ENCODE measurements around the gene PDZD7.

PDZD7 gene

GRCh38 chr10:100989088-100989487 is 41.8 kb downstream of the PDZD7 start:
- peaks cover 66% of the 10 kb centered on the region for H3K36me3 ChIP-seq (ENCODE audit: insufficient read depth, insufficient read length, low read length)

GRCh38 chr10:100988166-100988565 is 42.8 kb downstream of the PDZD7 start:
- H3K9me3 ChIP-seq (ENCODE audit: insufficient read depth, low read length) = no peaks in the 10 kb centered on the region
- TF ChIP-seq SUZ12 (IDR thresholded peaks at IDR 0.05; ENCODE audit: extremely low read depth, insufficient read depth, insufficient read length) (no peak), ZNF274 (IDR thresholded peaks at IDR 0.05; ENCODE audit: low read depth, low read length) (no peak), YY1 (IDR thresholded peaks at IDR 0.05; ENCODE audit: insufficient read depth, insufficient read length) (no peak)
- no peak for DNase-seq (ENCODE audit: low read depth, low spot score)
- H3K4me1 ChIP-seq (ENCODE audit: insufficient read depth, insufficient read length) = peaks cover 6% of the 10 kb centered on the region
- H3K4me3 ChIP-seq (ENCODE audit: insufficient read length, low read depth) = peak overlapping the region; percentile 97
- peak overlapping the region; percentile 98 for H3K9ac ChIP-seq (ENCODE audit: insufficient read length, low read depth)
- H3K27me3 ChIP-seq (ENCODE audit: insufficient read depth, insufficient read length) = no peaks in the 10 kb centered on the region
- peaks cover 61% of the 10 kb centered on the region for H3K36me3 ChIP-seq (ENCODE audit: insufficient read depth, insufficient read length, low read length)

More at GRCh38 chr10:100989088-100989487, 41.8 kb downstream of the PDZD7 start:
- Histone ChIP-seq H3K27me3 (ENCODE audit: insufficient read depth, insufficient read length) (no peaks in the 10 kb centered on the region), H3K9ac (ENCODE audit: insufficient read length, low read depth) (peak overlapping the region; percentile 8), H3K4me1 (ENCODE audit: insufficient read depth, insufficient read length) (peaks cover 6% of the 10 kb centered on the region), H3K9me3 (ENCODE audit: insufficient read depth, low read length) (no peaks in the 10 kb centered on the region), H3K4me3 (ENCODE audit: insufficient read length, low read depth) (no peak overlapping the region)
- DNase-seq (ENCODE audit: low read depth, low spot score) = no peak
- TF ChIP-seq YY1 (IDR thresholded peaks at IDR 0.05; ENCODE audit: insufficient read depth, insufficient read length) = no peak
- no peak for TF ChIP-seq ZNF274 (IDR thresholded peaks at IDR 0.05; ENCODE audit: low read depth, low read length)
- TF ChIP-seq SUZ12 (IDR thresholded peaks at IDR 0.05; ENCODE audit: extremely low read depth, insufficient read depth, insufficient read length) = no peak

- DNase-seq (ENCODE audit: low read depth, low spot score) = no peak
- no peak for TF ChIP-seq SUZ12 (IDR thresholded peaks at IDR 0.05; ENCODE audit: extremely low read depth, insufficient read depth, insufficient read length)
- no peak for TF ChIP-seq YY1 (IDR thresholded peaks at IDR 0.05; ENCODE audit: insufficient read depth, insufficient read length)
- TF ChIP-seq ZNF274 (IDR thresholded peaks at IDR 0.05; ENCODE audit: low read depth, low read length) = no peak
- H3K27me3 ChIP-seq (ENCODE audit: insufficient read depth, insufficient read length) = no peaks in the 10 kb centered on the region
- H3K9ac ChIP-seq (ENCODE audit: insufficient read length, low read depth) = peak overlapping the region; percentile 98
- peaks cover 6% of the 10 kb centered on the region for H3K4me1 ChIP-seq (ENCODE audit: insufficient read depth, insufficient read length)
- H3K9me3 ChIP-seq (ENCODE audit: insufficient read depth, low read length) = no peaks in the 10 kb centered on the region
- peaks cover 60% of the 10 kb centered on the region for H3K36me3 ChIP-seq (ENCODE audit: insufficient read depth, insufficient read length, low read length)
- peak overlapping the region; percentile 97 for H3K4me3 ChIP-seq (ENCODE audit: insufficient read length, low read depth)
Observed at GRCh38 chr10:100987685-100988049, 43.3 kb downstream of the PDZD7 start.

GRCh38 chr10:100986952-100987684 is 43.8 kb downstream of the PDZD7 start, which contains the start of the genes MRPL43 and TWNK:
Gene MRPL43, minus strand, starts transcription at chr10:100987497. Its CDS starts 54 bp downstream, at chr10:100987443.
Gene TWNK, plus strand, starts transcription at chr10:100987543. Its CDS starts 668 bp downstream, at chr10:100988211.
- peak; percentile 66 for DNase-seq (ENCODE audit: low read depth, low spot score)
- H3K9me3 ChIP-seq (ENCODE audit: insufficient read depth, low read length) = no peaks in the 10 kb centered on the region
- peaks cover 57% of the 10 kb centered on the region for H3K36me3 ChIP-seq (ENCODE audit: insufficient read depth, insufficient read length, low read length)

GRCh38 chr10:100986623-100986951 is 44.3 kb downstream of the PDZD7 start:
- Histone ChIP-seq H3K9me3 (ENCODE audit: insufficient read depth, low read length) (no peaks in the 10 kb centered on the region), H3K27me3 (ENCODE audit: insufficient read depth, insufficient read length) (no peaks in the 10 kb centered on the region), H3K4me1 (ENCODE audit: insufficient read depth, insufficient read length) (peaks cover 6% of the 10 kb centered on the region), H3K9ac (ENCODE audit: insufficient read length, low read depth) (peak overlapping the region; percentile 98), H3K4me3 (ENCODE audit: insufficient read length, low read depth) (peak overlapping the region; percentile 97), H3K36me3 (ENCODE audit: insufficient read depth, insufficient read length, low read length) (peaks cover 61% of the 10 kb centered on the region)
- no peak for TF ChIP-seq YY1 (IDR thresholded peaks at IDR 0.05; ENCODE audit: insufficient read depth, insufficient read length)
- TF ChIP-seq SUZ12 (IDR thresholded peaks at IDR 0.05; ENCODE audit: extremely low read depth, insufficient read depth, insufficient read length) = no peak
- TF ChIP-seq ZNF274 (IDR thresholded peaks at IDR 0.05; ENCODE audit: low read depth, low read length) = no peak
- DNase-seq (ENCODE audit: low read depth, low spot score) = no peak

More at GRCh38 chr10:100986952-100987684, 43.8 kb downstream of the PDZD7 start, which contains the start of the genes MRPL43 and TWNK:
- TF ChIP-seq SUZ12 (IDR thresholded peaks at IDR 0.05; ENCODE audit: extremely low read depth, insufficient read depth, insufficient read length) (no peak), YY1 (IDR thresholded peaks at IDR 0.05; ENCODE audit: insufficient read depth, insufficient read length) (no peak), ZNF274 (IDR thresholded peaks at IDR 0.05; ENCODE audit: low read depth, low read length) (no peak)
- H3K27me3 ChIP-seq (ENCODE audit: insufficient read depth, insufficient read length) = no peaks in the 10 kb centered on the region
- H3K9ac ChIP-seq (ENCODE audit: insufficient read length, low read depth) = peak within 1 kb of the TSS; percentile 98
- peak within 1 kb of the TSS; percentile 97 for H3K4me3 ChIP-seq (ENCODE audit: insufficient read length, low read depth)
- H3K4me1 ChIP-seq (ENCODE audit: insufficient read depth, insufficient read length) = peaks cover 6% of the 10 kb centered on the region

- peaks cover 6% of the 10 kb centered on the region for H3K4me1 ChIP-seq (ENCODE audit: insufficient read depth, insufficient read length)
- no peak overlapping the region for H3K9ac ChIP-seq (ENCODE audit: insufficient read length, low read depth)
- H3K9me3 ChIP-seq (ENCODE audit: insufficient read depth, low read length) = no peaks in the 10 kb centered on the region
- no peak for DNase-seq (ENCODE audit: low read depth, low spot score)
- TF ChIP-seq SUZ12 (IDR thresholded peaks at IDR 0.05; ENCODE audit: extremely low read depth, insufficient read depth, insufficient read length) = no peak
- TF ChIP-seq YY1 (IDR thresholded peaks at IDR 0.05; ENCODE audit: insufficient read depth, insufficient read length) = no peak
- TF ChIP-seq ZNF274 (IDR thresholded peaks at IDR 0.05; ENCODE audit: low read depth, low read length) = no peak
- H3K36me3 ChIP-seq (ENCODE audit: insufficient read depth, insufficient read length, low read length) = peaks cover 61% of the 10 kb centered on the region
- no peaks in the 10 kb centered on the region for H3K27me3 ChIP-seq (ENCODE audit: insufficient read depth, insufficient read length)
- H3K4me3 ChIP-seq (ENCODE audit: insufficient read length, low read depth) = no peak overlapping the region
Observed at GRCh38 chr10:100985336-100985735, 45.6 kb downstream of the PDZD7 start.

- peaks cover 62% of the 10 kb centered on the region for H3K36me3 ChIP-seq (ENCODE audit: insufficient read depth, insufficient read length, low read length)
- no peak for DNase-seq (ENCODE audit: low read depth, low spot score)
- no peaks in the 10 kb centered on the region for H3K27me3 ChIP-seq (ENCODE audit: insufficient read depth, insufficient read length)
- no peak overlapping the region for H3K4me3 ChIP-seq (ENCODE audit: insufficient read length, low read depth)
- TF ChIP-seq YY1 (IDR thresholded peaks at IDR 0.05; ENCODE audit: insufficient read depth, insufficient read length) (no peak), ZNF274 (IDR thresholded peaks at IDR 0.05; ENCODE audit: low read depth, low read length) (no peak), SUZ12 (IDR thresholded peaks at IDR 0.05; ENCODE audit: extremely low read depth, insufficient read depth, insufficient read length) (no peak)
- peaks cover 4% of the 10 kb centered on the region for H3K4me1 ChIP-seq (ENCODE audit: insufficient read depth, insufficient read length)
- no peaks in the 10 kb centered on the region for H3K9me3 ChIP-seq (ENCODE audit: insufficient read depth, low read length)
- H3K9ac ChIP-seq (ENCODE audit: insufficient read length, low read depth) = no peak overlapping the region
Observed at GRCh38 chr10:100984672-100985177, 46.2 kb downstream of the PDZD7 start.
